OCI-LY3 (cell line): ENCODE measurements around the gene TMEM200B.

Source experiments
- CTCF ChIP-seq: fragments of 200-600, 300-600 bp; sonication (generic); IDR thresholded peaks from 2 replicates; pipeline ENCODE4 v1.5.1; 2014; ENCODE audit warnings: antibody characterized with exemption, low read length, low read depth
- EZH2phosphoT487 ChIP-seq: fragments of 200-600 bp; shearing (Covaris generic); IDR thresholded peaks from 2 replicates; pipeline ENCODE4 v1.6.1; 2018; ENCODE audit warnings: antibody characterized with exemption, mixed run types, low read depth

GRCh38 chr1:29094433-29094832 is 29.3 kb downstream of the TMEM200B start:
- no peak for TF ChIP-seq CTCF
- no peak for TF ChIP-seq EZH2phosphoT487
